NCI-H146 treated with DMSO at 0.1 percent for 48 hours (cell line): ENCODE measurements around the gene TUBA4A.
"Not testable (repeated sequence)": the region's sequence is repeated elsewhere in the genome, so short reads cannot be mapped to it uniquely, and the experiment has no call there.

ENCODE experiments used
- DNase-seq: peaks from one replicate; lab custom pipeline; 2025; ENCODE audit not compliant: unreplicated experiment; lab: John Stamatoyannopoulos, UW

The TUBA4A gene

DNA sequence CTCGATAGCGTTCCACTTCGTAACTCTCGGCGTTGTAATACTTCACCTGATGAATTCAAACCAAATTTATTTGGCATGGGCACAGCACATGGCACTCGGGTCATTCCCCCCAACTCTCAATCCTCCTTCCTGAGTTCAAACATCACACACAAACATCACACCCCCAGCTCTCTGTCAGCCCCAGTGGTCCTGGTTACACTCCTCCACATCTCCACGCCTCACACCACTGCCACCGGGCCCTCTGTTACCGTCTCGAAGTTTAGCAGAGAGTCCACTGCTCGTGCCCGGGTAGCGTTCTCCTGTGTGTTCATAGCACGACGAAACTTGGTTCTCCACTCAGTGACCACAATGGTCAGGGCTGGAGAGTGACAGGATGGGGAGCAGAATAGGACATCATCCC is 39.6 kb downstream of the TUBA4A start:
- DNase-seq = no peak

DNA sequence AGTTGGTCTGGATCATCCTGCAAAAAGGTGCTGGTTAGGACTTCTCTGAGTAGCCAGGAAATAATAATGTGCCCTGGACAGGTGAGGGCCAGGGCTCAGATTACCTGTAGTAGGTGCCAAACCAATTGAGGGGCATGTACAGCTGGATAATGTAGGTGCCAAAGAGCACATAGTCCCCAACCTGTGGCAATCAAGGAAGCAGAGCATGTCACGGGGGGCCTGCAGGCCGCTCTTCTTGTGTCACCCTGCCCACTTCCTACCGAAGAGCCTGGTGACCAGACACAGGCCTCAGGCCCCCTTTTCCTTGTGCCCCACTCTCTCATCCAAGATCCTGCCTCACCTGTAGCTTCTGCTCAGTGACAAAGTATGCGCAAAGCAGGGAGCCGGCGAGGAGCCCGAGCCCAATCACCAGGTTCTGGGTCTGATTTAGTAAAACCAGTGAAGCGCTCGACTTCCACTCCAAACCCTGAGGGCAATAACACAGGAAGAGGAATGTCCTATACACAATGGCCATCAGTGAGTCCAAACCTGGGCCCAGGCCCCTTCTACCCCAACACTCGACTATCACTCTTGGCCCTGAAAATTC is 40.1 kb downstream of the TUBA4A start:
- no peak for DNase-seq

DNA sequence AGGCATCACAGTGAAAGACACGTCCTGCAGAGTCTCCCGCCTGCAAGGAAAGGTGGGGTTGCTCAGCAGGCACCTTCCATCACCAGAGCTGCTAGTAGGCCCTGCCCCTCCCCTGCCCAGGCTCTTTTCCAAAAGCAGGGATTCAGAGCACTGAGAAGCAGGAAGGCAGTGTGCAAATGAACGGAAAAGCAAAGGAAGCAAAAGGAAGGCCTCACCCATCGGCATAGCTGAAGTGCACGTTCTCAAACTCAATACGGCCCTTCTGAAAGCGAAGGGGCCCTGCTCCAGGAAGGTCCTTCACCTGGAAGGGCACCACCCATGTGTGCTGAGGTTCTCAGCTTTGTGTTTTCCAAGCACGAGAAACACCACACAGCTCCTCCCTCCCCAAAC is 40.7 kb downstream of the TUBA4A start:
- no peak for DNase-seq

DNA sequence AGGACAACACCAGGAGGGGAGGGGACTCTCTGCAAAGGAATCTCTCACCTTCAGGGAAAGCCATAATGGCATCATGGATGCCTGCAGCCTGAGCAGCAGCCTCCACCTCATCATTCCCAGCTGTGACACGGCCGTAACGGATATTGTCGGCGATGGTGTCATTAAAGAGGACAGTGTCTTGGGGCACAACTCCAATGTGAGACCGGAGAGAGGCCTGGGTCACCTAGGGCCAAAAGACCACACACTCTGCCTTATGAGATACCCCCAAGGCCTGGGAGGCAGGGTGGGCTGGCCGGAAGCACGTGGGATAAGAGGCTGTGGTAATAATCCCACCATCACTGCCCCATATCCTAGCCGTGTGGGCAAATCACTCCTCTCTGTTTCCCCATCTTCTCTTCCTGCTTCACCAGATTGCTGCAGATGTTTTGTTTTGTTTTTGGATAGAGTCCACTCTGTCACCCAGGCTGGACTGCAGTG is 42.8 kb downstream of the TUBA4A start:
- DNase-seq = no peak

DNA sequence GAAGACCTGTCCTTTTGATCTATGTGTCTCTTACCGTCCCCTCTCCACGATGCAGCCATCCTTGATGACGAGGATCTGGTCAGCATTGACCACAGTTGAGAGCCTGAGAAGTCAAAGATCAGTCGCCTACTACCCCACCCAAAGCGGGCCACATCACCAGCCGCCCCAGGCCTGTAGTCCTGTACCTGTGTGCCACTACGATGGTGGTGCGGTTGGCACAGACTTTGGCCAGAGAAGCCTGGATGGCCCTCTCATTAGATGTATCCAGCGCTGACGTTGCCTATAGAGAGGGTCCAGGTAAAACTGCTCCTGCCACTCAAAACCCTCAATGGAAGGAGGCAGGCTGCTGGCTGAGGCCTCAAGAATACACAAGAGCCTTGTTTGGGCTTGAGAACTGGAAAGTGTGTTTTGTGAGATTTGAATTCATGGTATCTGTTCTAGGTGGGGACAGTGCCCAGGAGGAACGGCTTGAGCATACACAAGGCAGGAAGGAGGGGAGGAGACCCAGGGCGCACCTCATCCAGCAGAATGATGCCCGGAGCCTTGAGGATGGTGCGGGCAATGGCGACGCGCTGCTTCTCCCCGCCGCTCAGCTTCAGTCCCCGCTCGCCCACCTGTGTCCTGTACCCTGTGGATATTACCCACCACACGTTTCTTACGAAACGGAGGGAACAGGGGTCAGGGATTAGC is 43.4 kb downstream of the TUBA4A start:
- DNase-seq = no peak

DNA sequence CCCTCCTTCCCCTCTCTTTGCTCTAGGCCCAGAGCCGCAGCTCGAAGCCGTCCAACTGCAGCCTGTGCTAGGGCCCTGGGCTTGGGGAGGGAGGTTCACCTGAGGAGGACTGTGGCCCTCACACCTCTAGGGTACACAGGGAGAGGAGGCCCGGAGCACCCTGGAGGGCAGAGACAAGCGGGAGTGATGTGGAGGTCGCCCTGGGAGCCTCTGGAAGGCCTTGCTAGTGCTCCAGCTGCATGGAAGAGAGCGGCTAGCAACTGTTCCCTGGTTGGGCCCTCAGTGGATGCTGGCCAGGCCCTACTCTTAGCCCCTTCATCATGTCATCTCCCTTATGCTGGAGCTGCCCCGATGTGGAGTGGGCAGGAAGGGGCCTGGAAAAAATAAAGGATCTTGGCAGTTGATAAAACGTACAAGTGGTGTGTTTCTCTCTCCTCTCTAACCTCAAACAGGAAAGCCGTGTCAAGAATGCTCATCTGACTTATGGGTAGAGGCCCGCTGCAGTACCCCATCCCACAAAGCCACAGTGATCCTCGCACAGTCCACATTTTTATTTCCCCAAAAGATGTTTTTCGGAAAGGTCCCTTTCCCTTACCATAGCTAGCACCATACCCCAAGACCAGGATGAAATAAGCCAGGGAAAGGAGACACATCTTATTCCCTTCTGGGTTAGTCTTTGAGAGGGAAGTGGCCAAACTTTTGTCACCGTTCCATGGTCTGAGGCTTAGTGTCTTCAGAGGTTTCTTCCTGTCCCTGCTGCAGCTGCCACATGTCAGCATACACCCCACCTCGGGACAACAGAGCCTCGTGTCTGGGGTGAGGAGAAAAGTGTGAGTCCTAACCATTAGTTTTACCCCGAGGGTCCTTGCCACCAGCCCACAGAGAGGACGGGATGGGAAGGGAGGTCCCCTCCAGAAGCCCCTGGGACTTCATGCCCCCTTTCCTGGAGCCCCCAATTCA is 44.2 kb downstream of the TUBA4A start:
- DNase-seq = no peak

DNA sequence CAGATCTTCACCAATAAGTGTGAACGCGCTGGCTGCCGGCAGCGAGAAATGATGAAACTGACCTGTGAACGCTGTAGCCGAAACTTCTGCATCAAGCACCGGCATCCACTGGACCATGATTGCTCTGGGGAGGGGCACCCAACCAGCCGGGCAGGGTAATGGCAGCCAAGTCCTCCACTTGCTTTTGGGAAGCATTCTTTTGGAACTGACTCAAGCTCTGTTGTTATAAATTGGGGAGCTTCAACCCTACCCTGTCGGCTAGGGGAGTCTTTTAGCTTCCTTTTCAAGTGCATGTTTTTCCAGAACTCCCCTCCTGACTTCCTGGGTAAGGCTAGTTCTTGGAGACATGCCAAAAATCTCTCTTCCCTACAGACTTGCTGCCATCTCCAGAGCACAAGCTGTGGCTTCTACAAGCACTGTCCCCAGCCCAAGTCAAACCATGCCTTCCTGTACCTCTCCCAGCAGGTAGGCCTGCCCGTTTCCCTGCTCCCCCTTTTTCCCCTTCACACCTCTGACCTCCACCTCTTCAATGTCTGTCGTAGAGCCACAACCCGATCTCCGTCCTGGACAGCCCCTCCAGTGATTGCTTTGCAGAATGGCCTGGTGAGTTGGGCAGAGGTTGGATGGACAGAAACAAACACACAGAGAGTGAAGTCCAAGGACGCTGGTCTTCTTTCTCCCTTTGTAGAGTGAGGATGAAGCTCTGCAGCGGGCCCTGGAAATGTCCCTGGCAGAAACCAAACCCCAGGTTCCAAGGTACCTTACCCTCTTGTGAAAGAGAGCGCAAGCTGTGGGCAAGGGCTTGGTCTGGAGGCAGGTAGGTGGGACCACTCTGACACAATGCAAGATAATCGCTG is 45.6 kb downstream of the TUBA4A start:
- DNase-seq = no peak

DNA sequence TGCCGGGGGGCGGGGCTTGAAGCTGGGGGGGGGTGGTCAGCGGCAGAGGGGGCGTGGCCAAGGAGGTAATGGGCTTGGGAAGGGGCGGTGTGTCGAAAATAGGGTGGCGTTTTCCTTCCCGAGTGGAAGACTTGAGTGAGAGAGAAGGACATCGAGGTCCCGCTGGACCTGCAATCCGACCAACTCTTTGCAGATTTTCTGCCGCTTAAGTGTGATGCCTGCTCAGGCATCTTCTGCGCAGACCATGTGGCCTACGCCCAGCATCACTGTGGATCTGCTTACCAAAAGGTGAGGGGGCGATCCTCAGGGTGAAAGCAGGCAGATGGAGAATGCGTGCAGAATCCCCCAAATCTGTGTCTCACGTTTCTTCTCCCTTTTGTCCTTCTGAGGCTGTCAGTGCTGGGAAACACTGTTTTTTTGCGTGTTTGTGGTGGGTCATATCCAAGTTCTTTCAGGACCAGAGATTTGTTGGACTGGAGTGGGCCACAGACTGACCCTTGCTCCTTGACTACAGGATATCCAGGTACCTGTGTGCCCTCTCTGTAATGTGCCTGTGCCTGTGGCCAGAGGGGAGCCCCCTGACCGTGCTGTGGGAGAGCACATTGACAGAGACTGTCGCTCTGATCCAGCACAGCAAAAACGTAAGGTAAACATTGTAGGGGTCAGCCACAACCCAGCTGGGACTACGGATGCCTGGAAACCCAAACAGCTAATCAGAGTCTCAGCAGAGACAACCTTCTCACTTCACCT is 46.4 kb downstream of the TUBA4A start:
- peak; percentile 52 for DNase-seq

DNA sequence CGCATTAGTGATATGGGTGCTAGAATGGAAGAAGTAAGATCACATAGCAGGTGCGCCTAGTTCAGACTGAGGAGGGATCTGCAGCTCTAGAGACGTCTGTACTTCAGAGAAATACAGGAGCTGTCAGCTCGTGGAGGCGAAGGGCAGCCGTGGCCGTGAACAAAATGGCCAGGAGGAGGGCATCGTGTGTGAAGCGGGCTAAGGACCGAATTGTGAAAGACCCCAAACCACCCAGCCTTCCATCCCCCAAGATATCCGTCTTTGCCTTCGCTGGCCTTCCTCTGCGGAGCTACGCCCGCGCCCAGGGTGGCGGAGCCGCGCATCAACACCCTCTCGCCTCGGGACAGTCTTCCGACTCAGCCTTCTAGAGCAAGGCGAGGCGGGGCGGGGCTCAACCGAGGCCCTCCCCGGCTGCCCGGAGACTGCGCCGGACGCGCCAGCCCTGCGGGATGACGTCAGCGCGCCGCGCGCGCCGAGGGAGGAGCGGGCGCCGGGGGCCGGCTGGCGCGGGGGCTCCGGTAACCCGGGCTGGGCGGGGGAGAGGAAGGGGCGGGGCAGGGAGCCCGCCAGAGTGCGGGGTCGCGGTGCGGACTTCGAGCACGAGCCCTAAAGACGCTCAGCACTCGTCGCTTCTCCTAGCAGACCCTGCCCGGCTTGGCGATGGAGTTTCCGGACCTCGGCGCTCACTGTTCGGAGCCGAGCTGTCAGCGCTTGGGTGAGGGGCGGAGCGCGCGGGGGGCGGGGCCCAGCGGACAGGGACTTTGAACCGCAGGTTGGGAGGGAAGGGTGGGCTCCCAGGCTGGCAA is 47.2 kb downstream of the TUBA4A start, which contains the start of gene ZFAND2B:
Gene ZFAND2B, plus strand, starts transcription at position 455 of the 806 bp plus-strand sequence. Its CDS starts 206 bp downstream, at position 661.
- peak; percentile 65 for DNase-seq

DNA sequence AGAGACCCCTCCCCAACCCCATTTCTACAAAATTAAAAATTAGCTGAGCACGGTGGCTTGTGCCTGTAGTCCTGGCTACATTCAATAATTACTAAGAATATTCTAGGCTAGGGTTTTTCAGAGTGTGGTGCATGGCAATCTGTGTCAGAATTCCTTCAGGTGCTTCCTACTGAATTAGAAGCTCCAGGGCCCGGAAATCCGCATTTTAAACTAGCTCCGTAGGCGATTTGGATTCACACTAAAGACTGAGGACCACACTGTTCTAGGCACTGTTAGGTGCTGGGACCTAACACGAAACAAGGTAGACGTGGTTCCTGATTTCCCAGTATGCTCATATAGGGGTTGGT is 47.8 kb downstream of the TUBA4A start:
- DNase-seq = no peak

DNA sequence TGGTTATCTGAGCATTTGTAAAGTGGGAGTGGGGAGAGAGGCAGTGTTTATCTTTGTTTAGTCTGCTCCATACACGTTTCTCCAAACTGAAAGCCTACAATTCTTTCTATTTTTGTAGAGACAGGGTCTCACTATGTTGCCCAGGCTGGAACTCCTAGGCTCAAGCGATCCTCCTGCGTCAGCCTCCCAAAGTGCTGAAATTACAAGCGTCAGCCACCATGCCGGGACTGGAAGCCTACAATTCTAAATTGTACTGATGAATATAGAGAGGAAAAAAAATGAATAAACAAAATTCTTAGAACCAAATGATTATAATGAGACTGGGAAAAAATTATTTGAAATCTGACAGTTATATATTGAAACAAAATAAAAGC is 48.6 kb downstream of the TUBA4A start:
- no peak for DNase-seq

DNA sequence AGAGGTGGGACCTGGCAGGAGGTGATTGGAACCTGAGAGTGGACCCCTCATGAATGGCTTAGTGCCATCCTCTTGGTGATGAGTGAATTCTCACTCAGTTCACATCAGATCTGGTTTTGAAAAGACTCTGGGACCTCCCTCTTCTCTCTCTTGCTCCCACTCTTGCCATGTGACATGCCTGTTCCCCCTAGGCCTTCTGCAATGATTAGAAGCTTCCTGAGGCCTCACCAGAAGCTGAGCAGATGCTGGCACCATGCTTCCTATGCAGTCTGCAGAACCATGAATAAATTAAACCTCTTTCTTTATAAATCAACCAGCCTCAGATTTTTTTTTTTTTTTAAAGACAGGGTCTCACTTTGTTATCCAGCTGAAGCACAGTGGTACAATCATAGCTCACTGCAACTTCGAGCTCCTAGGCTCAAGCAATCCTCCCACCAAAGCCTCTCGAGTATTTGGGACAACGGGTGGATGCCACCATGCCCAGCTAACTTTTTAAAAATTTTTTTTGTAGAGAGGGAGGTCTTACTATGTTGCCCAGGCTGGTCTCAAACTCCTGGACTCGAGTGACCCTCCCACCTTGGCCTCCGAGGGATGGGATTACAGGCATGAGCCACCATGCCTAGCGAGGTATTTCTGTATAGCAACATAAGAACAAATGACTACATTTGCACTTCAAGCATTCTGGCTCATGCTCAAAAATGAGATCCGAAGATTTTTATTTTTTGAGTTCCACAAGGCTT is 49.1 kb downstream of the TUBA4A start:
- no peak for DNase-seq

DNA sequence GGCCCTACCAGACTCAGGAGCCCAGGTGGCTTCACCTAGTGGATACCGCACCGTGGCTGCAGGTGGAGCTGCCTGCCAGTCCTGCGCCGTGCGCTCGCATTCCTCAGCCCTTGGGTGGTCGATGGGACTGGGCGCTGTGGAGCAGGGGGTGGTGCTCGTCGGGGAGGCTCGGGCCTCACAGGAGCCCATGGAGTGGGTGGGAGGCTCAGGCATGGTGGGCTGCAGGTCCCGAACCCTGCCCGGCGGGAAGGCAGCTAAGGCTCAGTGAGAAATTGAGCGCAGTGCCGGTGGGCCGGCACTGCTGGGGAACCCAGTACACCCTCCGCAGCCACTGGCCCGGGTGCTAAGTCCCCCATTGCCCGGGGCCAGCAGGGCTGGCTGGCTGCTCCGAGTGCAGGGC is 52.4 kb downstream of the TUBA4A start:
- DNase-seq = not testable (repeated sequence)

DNA sequence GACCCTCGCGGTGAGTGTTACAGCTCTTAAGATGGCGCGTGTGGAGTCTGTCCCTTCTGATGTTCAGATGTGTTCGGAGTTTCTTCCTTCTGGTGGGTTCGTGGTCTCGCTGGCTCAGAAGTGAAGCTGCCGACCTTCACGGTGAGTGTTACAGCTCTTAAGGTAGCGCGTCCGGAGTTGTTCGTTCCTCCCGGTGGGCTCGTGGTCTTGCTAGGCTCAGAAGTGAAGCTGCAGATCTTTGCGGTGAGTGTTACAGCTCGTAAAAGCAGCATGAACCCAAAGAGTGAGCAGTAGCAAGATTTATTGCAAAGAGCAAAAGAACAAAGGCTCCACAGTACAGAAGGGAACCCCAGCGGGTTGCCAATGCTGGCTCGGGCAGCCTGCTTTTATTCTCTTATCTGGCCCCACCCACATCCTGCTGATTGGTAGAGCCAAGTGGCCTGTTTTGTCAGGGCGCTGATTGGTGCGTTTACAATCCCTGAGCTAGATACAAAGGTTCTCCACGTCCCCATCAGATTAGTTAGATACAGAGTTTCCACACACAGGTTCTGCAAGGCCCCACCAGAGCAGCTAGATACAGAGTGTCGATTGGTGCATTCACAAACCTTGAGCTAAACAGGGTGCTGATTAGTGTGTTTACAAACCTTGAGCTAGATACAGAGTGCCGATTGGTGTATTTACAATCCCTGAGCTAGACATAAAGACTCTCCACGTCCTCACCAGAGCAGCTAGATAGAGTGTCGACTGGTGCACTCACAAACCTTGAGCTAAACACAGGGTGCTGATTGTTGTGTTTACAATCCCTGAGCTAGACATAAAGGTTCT is 53.0 kb downstream of the TUBA4A start:
- not testable (repeated sequence) for DNase-seq
